ENCODE results near the gene LEF1. TPM values are rescaled to one million over a fixed set of nuclear protein-coding genes. Genes with fewer than 3 reads are reported as not detected.

The LEF1 gene
- total RNA-seq, 1 experiment from 2014 or later, result 2.8 TPM

GRCh38 chr4:108213723-108214122 lies 45.0 kb upstream of the LEF1 start:
- Histone ChIP-seq H3K79me2 (ENCODE audit: low read depth) (no peaks in the 10 kb centered on the region), H3K4me3 (no peak overlapping the region), H3F3A (ENCODE audit: insufficient read depth, low read depth) (no peaks in the 10 kb centered on the region), H3K27me3 (ENCODE audit: insufficient read depth, low read depth) (no peaks in the 10 kb centered on the region), H4K20me1 (ENCODE audit: insufficient read depth) (no peaks in the 10 kb centered on the region), H3K9me2 (ENCODE audit: insufficient read depth) (no peaks in the 10 kb centered on the region), H3K36me3 (ENCODE audit: low read depth) (no peaks in the 10 kb centered on the region), H3K4me2 (no peak overlapping the region), H3K4me1 (replicated peaks; ENCODE audit: insufficient read depth) (no peaks in the 10 kb centered on the region), H3K9me3 (ENCODE audit: insufficient read depth, low read depth) (no peaks in the 10 kb centered on the region), H3K27ac (no peak overlapping the region), H2AFZ (no peak overlapping the region)
- CTCF ChIA-PET, result no interaction called here
- POLR2A ChIA-PET (ENCODE audit: unreplicated experiment), result no interaction called here
- DNase-seq, result no peak
- BruUV-seq (replicated peaks), result no TSS peak
- intact Hi-C loops (cut with micrococcal nuclease; ENCODE audit: unreplicated experiment), result no loop called here
- TF ChIP-seq CTCF (conservative IDR thresholded peaks at IDR 0.05) (no peak), EZH2 (IDR thresholded peaks at IDR 0.05; ENCODE audit: low read depth) (no peak)

- BruUV-seq (replicated peaks), result no TSS peak
These were observed 44.6 kb upstream of the LEF1 start for GRCh38 chr4:108213308-108213707.

GRCh38 chr4:108210989-108211835 lies 42.5 kb upstream of the LEF1 start:
- POLR2A ChIA-PET (ENCODE audit: unreplicated experiment), result no interaction called here
- Histone ChIP-seq H3K4me2 (no peak overlapping the region), H3K27me3 (ENCODE audit: insufficient read depth, low read depth) (no peaks in the 10 kb centered on the region), H3K79me2 (ENCODE audit: low read depth) (no peaks in the 10 kb centered on the region), H3K9me2 (ENCODE audit: insufficient read depth) (no peaks in the 10 kb centered on the region), H3K4me3 (no peak overlapping the region), H3K4me1 (replicated peaks; ENCODE audit: insufficient read depth) (no peaks in the 10 kb centered on the region), H3K36me3 (ENCODE audit: low read depth) (no peaks in the 10 kb centered on the region), H3K9me3 (ENCODE audit: insufficient read depth, low read depth) (no peaks in the 10 kb centered on the region), H3K27ac (no peak overlapping the region), H2AFZ (no peak overlapping the region), H4K20me1 (ENCODE audit: insufficient read depth) (no peaks in the 10 kb centered on the region), H3F3A (ENCODE audit: insufficient read depth, low read depth) (no peaks in the 10 kb centered on the region)
- CTCF ChIA-PET, result no interaction called here
- intact Hi-C loops (cut with micrococcal nuclease; ENCODE audit: unreplicated experiment), result no loop called here
- DNase-seq, result no peak
- no TSS peak for BruUV-seq (replicated peaks)
- no peak for TF ChIP-seq CTCF (conservative IDR thresholded peaks at IDR 0.05)

More at GRCh38 chr4:108213308-108213707, 44.6 kb upstream of the LEF1 start:
- no peaks in the 10 kb centered on the region for H3K79me2 ChIP-seq (ENCODE audit: low read depth)
- TF ChIP-seq CTCF (conservative IDR thresholded peaks at IDR 0.05) (no peak), EZH2 (IDR thresholded peaks at IDR 0.05; ENCODE audit: low read depth) (no peak)
- no peaks in the 10 kb centered on the region for H3K4me1 ChIP-seq (replicated peaks; ENCODE audit: insufficient read depth)
- ChIA-PET CTCF (no interaction called here), POLR2A (ENCODE audit: unreplicated experiment) (no interaction called here)
- H3K27me3 ChIP-seq (ENCODE audit: insufficient read depth, low read depth), result no peaks in the 10 kb centered on the region
- no peak overlapping the region for H3K27ac ChIP-seq
- no peaks in the 10 kb centered on the region for H3K36me3 ChIP-seq (ENCODE audit: low read depth)
- H2AFZ ChIP-seq, result no peak overlapping the region
- H3K4me2 ChIP-seq, result no peak overlapping the region
- DNase-seq, result no peak
- intact Hi-C loops (cut with micrococcal nuclease; ENCODE audit: unreplicated experiment), result no loop called here
- H3F3A ChIP-seq (ENCODE audit: insufficient read depth, low read depth), result no peaks in the 10 kb centered on the region
- no peak overlapping the region for H3K4me3 ChIP-seq
- no peaks in the 10 kb centered on the region for H3K9me3 ChIP-seq (ENCODE audit: insufficient read depth, low read depth)
- no peaks in the 10 kb centered on the region for H3K9me2 ChIP-seq (ENCODE audit: insufficient read depth)
- no peaks in the 10 kb centered on the region for H4K20me1 ChIP-seq (ENCODE audit: insufficient read depth)
